Measurements from ENCODE around the gene A4GNT. TPM values are rescaled to one million over a fixed set of nuclear protein-coding genes. Genes with fewer than 3 reads are reported as not detected.

The A4GNT gene
- total and polyA plus RNA-seq, 4 donors: 0.07 to 0.42 (median 0.17) TPM; not detected in 1

GRCh38 chr3:138135833-138136194, 3.6 kb upstream of the A4GNT start:
- WGBS: 36% methylated on average over 2 of the region's 2 CpGs
- H3K4me3 ChIP-seq (ENCODE audit: low read depth in 1 of 3, low read length in 3 of 3): no peak overlapping the region
- no peak overlapping the region for H3K27ac ChIP-seq (ENCODE audit: low read depth in 1 of 2, low read length in 2 of 2)
- H3K36me3 ChIP-seq (ENCODE audit: control insufficient read depth in 4 of 4, insufficient read depth in 3 of 4, low read depth in 1 of 4, low read length in 3 of 4): no peaks in the 10 kb centered on the region
- H3K4me1 ChIP-seq (ENCODE audit: control insufficient read depth in 4 of 4, insufficient read depth in 4 of 4, low read length in 3 of 4): no peaks in the 10 kb centered on the region
- H3K9me3 ChIP-seq (ENCODE audit: control insufficient read depth in 4 of 4, low read length in 3 of 4): no peaks in the 10 kb centered on the region
- H3K27me3 ChIP-seq (ENCODE audit: control insufficient read depth in 4 of 4, insufficient read depth in 4 of 4, low read length in 3 of 4): no peaks in the 10 kb centered on the region
- DNase-seq (ENCODE audit: low spot score): no peak
- TF ChIP-seq REST (IDR thresholded peaks at IDR 0.05) (no peak), TAF1 (conservative IDR thresholded peaks at IDR 0.05) (no peak), JUND (IDR thresholded peaks at IDR 0.05) (no peak), RAD21 (IDR thresholded peaks at IDR 0.05) (no peak), FOXA1 (IDR thresholded peaks at IDR 0.05) (no peak), FOXA2 (IDR thresholded peaks at IDR 0.05) (no peak), HNF4G (IDR thresholded peaks at IDR 0.05) (no peak), SP1 (IDR thresholded peaks at IDR 0.05) (no peak), NR2F2 (IDR thresholded peaks at IDR 0.05) (no peak), ZBTB33 (IDR thresholded peaks at IDR 0.05) (no peak), RXRA (IDR thresholded peaks at IDR 0.05) (no peak), EGR1 (IDR thresholded peaks at IDR 0.05; ENCODE audit: low read depth in 2 of 2) (no peak), YY1 (IDR thresholded peaks at IDR 0.05) (no peak), MAX (IDR thresholded peaks at IDR 0.05) (no peak), CTCF (IDR thresholded peaks at IDR 0.05; ENCODE audit: low read depth, low read length, missing input control) (no peak), ATF3 (IDR thresholded peaks at IDR 0.05) (no peak), GABPA (IDR thresholded peaks at IDR 0.05 in 1 of 2, conservative IDR thresholded peaks at IDR 0.05 in 1 of 2) (no peak), HNF4A (conservative IDR thresholded peaks at IDR 0.05) (no peak)
- H3K9ac ChIP-seq (ENCODE audit: low read depth in 1 of 2, low read length in 2 of 2): no peak overlapping the region
